Fibroblast of lung (primary cell): ENCODE data around the gene WDCP. TPM values are rescaled to one million over a fixed set of nuclear protein-coding genes. Genes with fewer than 3 reads are reported as not detected.

Experiments used
- DNase-seq, 2 donors: peaks; one replicate each; pipeline versions ENCODE4 v3.0.0 to v3.0.0-alpha.2; 2010; ENCODE audit warnings: low read depth in 2 of 2
- H2AFZ ChIP-seq: 2 replicates; pipeline ENCODE4 v1.5.1; 2012; ENCODE audit warnings: low read length, control low read depth, inconsistent platforms
- H3K27ac ChIP-seq: 2 replicates; pipeline ENCODE4 v1.5.1; 2011; ENCODE audit warnings: low read length, control low read depth; ENCODE audit not compliant: insufficient read depth
- H3K27me3 ChIP-seq: 2 replicates; pipeline ENCODE4 v1.5.1; 2011; ENCODE audit warnings: mild to moderate bottlenecking, low read length; ENCODE audit not compliant: control insufficient read depth, insufficient read depth
- H3K36me3 ChIP-seq: 2 replicates; pipeline ENCODE4 v1.5.1; 2011; ENCODE audit warnings: low read length; ENCODE audit not compliant: control insufficient read depth, insufficient read depth
- H3K4me1 ChIP-seq: 2 replicates; pipeline ENCODE4 v1.5.1; 2011; ENCODE audit warnings: low read length; ENCODE audit not compliant: control insufficient read depth, insufficient read depth; ENCODE audit errors: extremely low read depth
- H3K4me2 ChIP-seq: 2 replicates; pipeline ENCODE4 v1.5.1; 2011; ENCODE audit warnings: low read length, control low read depth; ENCODE audit not compliant: insufficient read depth; ENCODE audit errors: extremely low read depth
- H3K4me3 ChIP-seq, 4 experiments: fragments of 200-600 bp in 1 of 4; sonication (generic) in 1 of 4; replicated peaks in 1 of 4; 2 replicates each; pipeline ENCODE4 v1.5.1; 2011 to 2016; ENCODE audit warnings: low read length in 4 of 4, low read depth in 3 of 4, mild to moderate bottlenecking in 3 of 4, control low read depth in 2 of 4, inconsistent platforms in 1 of 4, mixed read lengths in 1 of 4; ENCODE audit not compliant: insufficient read depth in 1 of 4; ENCODE audit errors: control extremely low read depth in 1 of 4
- H3K79me2 ChIP-seq: 2 replicates; pipeline ENCODE4 v1.5.1; 2012; ENCODE audit warnings: mild to moderate bottlenecking, low read length, inconsistent platforms; ENCODE audit not compliant: control insufficient read depth, insufficient read depth
- H3K9ac ChIP-seq: 2 replicates; pipeline ENCODE4 v1.5.1; 2011; ENCODE audit warnings: mild to moderate bottlenecking, low read length, control low read depth; ENCODE audit not compliant: insufficient read depth
- H3K9me3 ChIP-seq: 2 replicates; pipeline ENCODE4 v1.5.1; 2012; ENCODE audit warnings: low read depth, low read length; ENCODE audit not compliant: control insufficient read depth, insufficient read depth
- H4K20me1 ChIP-seq: 2 replicates; pipeline ENCODE4 v1.5.1; 2011; ENCODE audit warnings: low read length; ENCODE audit not compliant: control insufficient read depth, insufficient read depth; ENCODE audit errors: extremely low read depth
- EZH2 ChIP-seq: IDR thresholded peaks from 2 replicates; pipeline ENCODE4 v1.5.1; 2012; ENCODE audit warnings: low read length, control low read depth, mild to moderate bottlenecking; ENCODE audit errors: missing control alignments
- polyA plus RNA-seq, 2 donors: library from polyadenylated mRNA; depleted of rRNA in 1 of 2; stranded (reverse) in 1 of 2; unstranded in 1 of 2; fragments of >200 nt; gene quantifications; 2 replicates each; pipeline ENCODE4 v1.2.1, GENCODE V29; 2011 to 2012; ENCODE audit warnings: missing spikeins in 1 of 2
- total RNA-seq: library from RNA; depleted of rRNA; stranded (reverse); fragments of >200 nt; gene quantifications from 2 replicates; pipeline ENCODE4 v1.2.1, GENCODE V29; 2014
- TF ChIP-seq, protein P1 (sequence below), 2 donors: IDR thresholded peaks in 1 of 2; conservative IDR thresholded peaks in 1 of 2; 1 replicate in 1 of 2; 2 replicates in 1 of 2; pipeline ENCODE4 v1.5.1; 2011 to 2012; ENCODE audit warnings: low read length in 2 of 2, control low read depth in 1 of 2, inconsistent platforms in 1 of 2, low read depth in 1 of 2, mild to moderate bottlenecking in 1 of 2

Gene WDCP
- total and polyA plus RNA-seq, 2 donors (not counting 1 experiment from before 2014, with no cell fraction given): 10.4 to 11.0 TPM

DNA sequence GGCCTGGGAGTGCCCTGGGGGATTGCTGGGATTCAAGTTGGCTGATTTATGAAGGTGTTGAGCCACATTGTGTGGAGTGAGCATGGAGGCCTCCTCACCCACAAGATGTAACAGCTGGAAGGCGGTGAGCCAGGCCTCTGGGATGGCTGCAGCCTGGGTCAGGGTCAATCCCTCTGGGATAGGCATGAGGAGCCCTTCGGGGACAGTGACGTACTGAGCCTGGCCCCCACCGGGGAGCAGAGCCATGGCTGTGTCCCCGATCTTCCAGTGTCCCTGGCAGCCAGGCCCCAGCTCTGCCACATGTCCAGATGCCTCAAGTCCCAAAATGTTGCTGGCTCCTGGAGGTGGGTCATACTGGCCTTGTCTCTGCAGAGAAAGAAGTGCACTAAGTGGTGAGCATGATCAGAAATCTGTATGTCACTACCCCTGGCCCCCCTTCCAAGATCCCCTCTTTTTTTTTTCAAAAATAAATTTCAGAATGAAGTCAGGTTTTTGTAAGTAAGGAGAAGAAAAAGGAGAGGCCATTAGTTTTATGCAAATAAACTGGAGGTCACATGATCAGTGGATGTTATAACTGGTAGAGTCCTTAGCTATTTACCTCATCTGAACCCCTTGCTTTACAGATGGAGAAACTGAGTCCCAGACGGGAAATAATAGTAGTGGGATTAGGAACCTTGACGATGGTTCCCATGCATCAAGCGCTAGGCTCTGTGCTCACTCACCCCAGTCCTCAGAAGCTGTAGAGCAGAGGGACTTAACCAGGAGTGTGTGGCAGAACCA is 35.8 kb upstream of the WDCP start:
- Histone ChIP-seq H3K9me3 (no peaks in the 10 kb centered on the region), H3K79me2 (peaks cover 2% of the 10 kb centered on the region), H3K4me2 (peak overlapping the region; percentile 93), H3K27ac (peak overlapping the region; percentile 82), H3K27me3 (no peaks in the 10 kb centered on the region), H2AFZ (no peak overlapping the region), H3K36me3 (peaks cover 5% of the 10 kb centered on the region), H3K4me3 (peak overlapping the region; percentile 75 to 86 (median 84)), H3K4me1 (peaks cover 10% of the 10 kb centered on the region), H3K9ac (no peak overlapping the region), H4K20me1 (no peaks in the 10 kb centered on the region)
- DNase-seq: no peak
- TF ChIP-seq, protein P1, sequence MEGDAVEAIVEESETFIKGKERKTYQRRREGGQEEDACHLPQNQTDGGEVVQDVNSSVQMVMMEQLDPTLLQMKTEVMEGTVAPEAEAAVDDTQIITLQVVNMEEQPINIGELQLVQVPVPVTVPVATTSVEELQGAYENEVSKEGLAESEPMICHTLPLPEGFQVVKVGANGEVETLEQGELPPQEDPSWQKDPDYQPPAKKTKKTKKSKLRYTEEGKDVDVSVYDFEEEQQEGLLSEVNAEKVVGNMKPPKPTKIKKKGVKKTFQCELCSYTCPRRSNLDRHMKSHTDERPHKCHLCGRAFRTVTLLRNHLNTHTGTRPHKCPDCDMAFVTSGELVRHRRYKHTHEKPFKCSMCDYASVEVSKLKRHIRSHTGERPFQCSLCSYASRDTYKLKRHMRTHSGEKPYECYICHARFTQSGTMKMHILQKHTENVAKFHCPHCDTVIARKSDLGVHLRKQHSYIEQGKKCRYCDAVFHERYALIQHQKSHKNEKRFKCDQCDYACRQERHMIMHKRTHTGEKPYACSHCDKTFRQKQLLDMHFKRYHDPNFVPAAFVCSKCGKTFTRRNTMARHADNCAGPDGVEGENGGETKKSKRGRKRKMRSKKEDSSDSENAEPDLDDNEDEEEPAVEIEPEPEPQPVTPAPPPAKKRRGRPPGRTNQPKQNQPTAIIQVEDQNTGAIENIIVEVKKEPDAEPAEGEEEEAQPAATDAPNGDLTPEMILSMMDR (conservative IDR thresholded peaks at IDR 0.05 in 1 of 2, IDR thresholded peaks at IDR 0.05 in 1 of 2; ENCODE audit: low read depth in 1 of 2, low read length in 2 of 2): no peak
- TF ChIP-seq EZH2: no peak

DNA sequence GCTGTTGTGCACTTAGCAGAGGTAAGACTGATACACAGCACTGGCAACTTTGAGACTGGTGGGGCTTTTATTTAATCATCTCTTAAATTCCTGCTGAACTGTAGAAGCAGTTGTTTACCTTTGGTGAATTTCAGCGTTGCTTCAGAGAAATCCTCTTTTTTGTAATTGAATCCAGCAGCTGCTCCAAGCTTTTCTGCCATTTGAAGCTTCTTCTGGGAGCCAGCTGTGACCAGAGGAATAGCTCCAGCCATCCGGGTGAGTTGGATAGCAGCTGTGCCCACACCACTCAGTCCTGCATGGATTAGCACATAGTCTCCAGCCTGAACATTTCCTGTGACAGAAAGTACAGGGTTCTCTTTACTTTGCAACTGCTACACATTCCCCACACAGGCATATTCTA is 33.5 kb upstream of the WDCP start:
- DNase-seq: no peak
- TF ChIP-seq, protein P1 (conservative IDR thresholded peaks at IDR 0.05 in 1 of 2, IDR thresholded peaks at IDR 0.05 in 1 of 2; ENCODE audit: low read depth in 1 of 2, low read length in 2 of 2): no peak
- TF ChIP-seq EZH2: no peak
- no peak overlapping the region for H3K4me2 ChIP-seq
- no peak overlapping the region for H3K27ac ChIP-seq
- no peaks in the 10 kb centered on the region for H3K27me3 ChIP-seq
- no peak overlapping the region for H3K9ac ChIP-seq
- H2AFZ ChIP-seq: no peak overlapping the region
- H3K79me2 ChIP-seq: peaks cover 4% of the 10 kb centered on the region
- H3K9me3 ChIP-seq: no peaks in the 10 kb centered on the region
- no peaks in the 10 kb centered on the region for H4K20me1 ChIP-seq
- H3K36me3 ChIP-seq: peaks cover 7% of the 10 kb centered on the region
- no peak overlapping the region for H3K4me3 ChIP-seq
- peaks cover 12% of the 10 kb centered on the region for H3K4me1 ChIP-seq

DNA sequence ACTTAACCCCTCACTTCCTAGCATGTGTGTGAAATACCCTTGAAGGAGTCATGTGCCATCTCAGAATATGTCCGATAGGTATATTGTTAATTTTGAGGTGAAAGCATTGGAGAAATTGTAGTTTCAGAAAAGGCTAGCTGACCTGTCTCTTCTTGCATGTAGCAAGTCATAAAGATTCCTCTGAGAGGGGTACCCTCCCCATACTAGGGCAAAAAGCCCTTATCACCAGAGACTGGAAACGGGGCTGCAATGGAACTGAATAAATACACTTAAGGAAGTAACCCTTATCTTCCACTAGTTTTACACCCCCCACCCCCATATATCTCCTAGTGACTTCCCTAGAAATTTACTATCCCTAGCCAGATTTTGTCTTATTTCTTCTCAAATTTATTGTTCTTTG is 30.7 kb upstream of the WDCP start:
- H2AFZ ChIP-seq: peak overlapping the region; percentile 50
- peak overlapping the region in 3 of 4 experiments; percentile 70 to 100 (median 97) for H3K4me3 ChIP-seq
- H3K9ac ChIP-seq: no peak overlapping the region
- no peak for DNase-seq
- H3K36me3 ChIP-seq: peaks cover 7% of the 10 kb centered on the region
- peaks cover 5% of the 10 kb centered on the region for H3K4me1 ChIP-seq
- H3K4me2 ChIP-seq: peak overlapping the region; percentile 92
- H4K20me1 ChIP-seq: no peaks in the 10 kb centered on the region
- H3K9me3 ChIP-seq: no peaks in the 10 kb centered on the region
- no peak for TF ChIP-seq EZH2
- TF ChIP-seq, protein P1 (conservative IDR thresholded peaks at IDR 0.05 in 1 of 2, IDR thresholded peaks at IDR 0.05 in 1 of 2; ENCODE audit: low read depth in 1 of 2, low read length in 2 of 2): no peak
- H3K27ac ChIP-seq: peak overlapping the region; percentile 52
- peaks cover 14% of the 10 kb centered on the region for H3K79me2 ChIP-seq
- H3K27me3 ChIP-seq: no peaks in the 10 kb centered on the region
